Smooth muscle cell of the pulmonary artery (primary cell): ENCODE results near the gene DCTN3. TPM values are rescaled to one million over a fixed set of nuclear protein-coding genes. Genes with fewer than 3 reads are reported as not detected.

ENCODE experiments used
- total RNA-seq: library from RNA; depleted of rRNA; stranded (reverse); fragments of >200 nt; gene quantifications from 2 replicates; pipeline ENCODE4 v1.2.3, GENCODE V29; 2014

DCTN3 gene
- 67.4 and 102 TPM in 2 replicates for total RNA-seq

DNA sequence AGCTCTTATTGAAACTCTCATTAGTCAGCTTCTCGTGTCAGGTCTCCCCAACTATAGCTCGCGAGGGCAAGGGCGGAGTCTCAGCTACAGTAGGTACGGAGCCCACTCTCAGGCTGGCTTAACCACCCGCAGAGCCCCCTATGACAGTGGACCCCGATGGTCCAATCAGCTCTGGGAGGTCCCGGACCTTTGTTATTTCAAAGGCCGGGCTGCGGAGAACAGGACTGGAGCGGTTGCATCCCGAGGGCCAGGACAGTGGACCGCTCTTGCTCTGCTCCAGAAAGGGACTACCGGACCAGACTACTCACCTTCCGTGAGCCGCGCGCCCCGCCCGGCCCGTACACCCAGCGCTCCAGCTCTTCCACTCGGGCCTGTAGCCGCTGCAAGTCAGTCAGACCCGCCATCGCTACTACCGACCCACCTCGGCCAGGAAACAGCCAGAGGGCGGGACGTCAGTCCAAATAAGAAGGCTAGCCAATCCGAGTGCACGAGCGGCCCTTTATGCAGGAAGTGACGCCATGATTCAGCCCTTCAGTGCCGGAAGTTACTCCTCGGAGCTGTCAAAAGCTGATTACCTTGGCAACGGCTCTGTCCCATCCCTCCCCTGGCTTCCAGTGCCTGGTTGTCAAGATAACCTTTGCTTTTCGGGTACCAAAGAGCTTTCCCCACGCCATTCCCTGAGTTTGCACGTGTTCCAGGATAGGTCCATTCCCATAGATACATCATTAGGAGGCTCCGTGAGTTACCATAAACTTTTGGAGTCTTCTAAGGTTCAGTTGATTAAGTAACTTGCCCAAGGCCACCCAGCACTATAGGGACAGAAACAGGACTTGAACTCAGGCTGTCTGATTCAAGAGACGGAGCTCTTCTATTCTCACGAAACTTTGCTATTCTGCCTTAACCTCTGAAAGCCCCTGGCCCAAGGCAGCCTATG is at the start of gene DCTN3:
TSS of gene DCTN3 (minus strand) at position 435 of the 934 bp plus-strand sequence. CDS start at position 404, 31 bp downstream.

DNA sequence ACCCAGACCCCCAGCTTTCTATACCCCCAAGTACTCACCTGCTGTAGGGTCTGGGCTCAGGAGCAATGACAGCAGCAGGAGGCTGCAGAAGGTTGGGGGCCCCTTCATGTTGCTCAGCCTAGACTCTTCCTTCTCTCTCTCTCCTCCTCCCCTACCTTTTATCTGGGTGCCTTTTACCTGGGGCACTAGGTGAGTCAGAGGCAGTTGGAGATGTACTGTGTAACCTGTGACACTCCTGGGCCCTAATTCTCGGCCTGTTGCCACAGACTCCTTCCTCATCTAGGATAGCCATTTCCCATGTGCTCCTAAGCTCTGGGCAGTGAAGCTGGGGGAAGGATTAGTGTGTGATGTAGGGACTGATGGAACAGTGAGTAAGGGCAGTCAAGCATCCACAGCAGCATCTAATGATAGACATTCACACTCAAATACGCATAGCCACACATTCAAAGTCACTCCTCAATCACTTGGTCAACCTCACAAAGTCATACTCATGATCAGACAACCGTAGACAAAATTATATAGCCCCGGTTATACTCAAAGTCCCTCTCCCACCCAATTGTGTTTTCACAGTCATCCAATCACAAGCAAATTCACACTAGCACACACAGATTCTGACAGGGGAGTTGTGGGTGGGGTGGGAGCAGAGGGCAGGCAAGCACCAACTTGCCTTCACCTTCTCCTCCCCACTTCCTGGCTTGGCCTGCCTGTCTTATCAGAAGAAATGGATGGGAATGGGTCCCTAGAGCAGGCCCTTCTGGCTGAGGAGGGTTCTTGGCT is 42.4 kb upstream of the DCTN3 start, which contains the start of gene CCL27:
TSS of gene CCL27 (minus strand) at position 132 of the 777 bp plus-strand sequence. CDS start at position 108, 24 bp downstream.

DNA sequence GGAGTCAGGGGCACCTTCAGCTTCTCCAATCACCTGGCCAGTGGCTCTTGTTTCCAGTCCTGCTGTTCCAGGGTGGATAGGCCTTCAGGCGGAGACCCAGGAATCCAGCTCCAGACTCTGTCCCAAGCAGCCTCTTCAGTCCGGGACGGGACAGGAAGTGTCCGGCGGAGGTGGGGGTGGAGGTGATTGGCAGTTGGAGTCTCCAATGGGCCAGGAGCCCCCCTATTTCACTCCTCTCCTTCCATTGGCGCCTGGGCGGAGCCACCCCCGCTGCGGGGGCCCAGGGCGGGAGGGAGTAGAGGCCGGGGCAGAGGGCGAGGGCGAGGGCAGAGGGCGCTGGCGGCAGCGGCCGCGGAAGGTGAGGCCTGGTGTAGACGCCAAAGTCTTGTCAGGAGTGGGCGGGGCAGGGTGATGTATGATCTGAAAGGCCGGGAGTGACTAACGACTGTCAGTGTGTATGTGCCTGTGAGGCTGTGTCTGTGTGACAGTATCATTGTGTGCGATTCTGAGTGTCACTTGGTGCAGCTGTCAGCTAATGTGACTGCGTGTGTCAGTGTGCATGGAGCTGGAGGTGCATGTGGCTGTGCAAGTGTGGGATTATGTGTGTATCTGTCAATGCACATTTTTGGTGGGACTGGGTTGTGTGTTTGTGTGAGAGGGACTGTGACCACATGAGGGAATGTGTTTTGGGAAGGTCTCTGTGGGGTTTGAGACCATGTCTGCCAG is 31.7 kb upstream of the DCTN3 start, which contains the start of gene IL11RA:
TSS of gene IL11RA (plus strand) at position 310 of the 726 bp plus-strand sequence. CDS start 3,033 bp downstream, outside the sequence.

DNA sequence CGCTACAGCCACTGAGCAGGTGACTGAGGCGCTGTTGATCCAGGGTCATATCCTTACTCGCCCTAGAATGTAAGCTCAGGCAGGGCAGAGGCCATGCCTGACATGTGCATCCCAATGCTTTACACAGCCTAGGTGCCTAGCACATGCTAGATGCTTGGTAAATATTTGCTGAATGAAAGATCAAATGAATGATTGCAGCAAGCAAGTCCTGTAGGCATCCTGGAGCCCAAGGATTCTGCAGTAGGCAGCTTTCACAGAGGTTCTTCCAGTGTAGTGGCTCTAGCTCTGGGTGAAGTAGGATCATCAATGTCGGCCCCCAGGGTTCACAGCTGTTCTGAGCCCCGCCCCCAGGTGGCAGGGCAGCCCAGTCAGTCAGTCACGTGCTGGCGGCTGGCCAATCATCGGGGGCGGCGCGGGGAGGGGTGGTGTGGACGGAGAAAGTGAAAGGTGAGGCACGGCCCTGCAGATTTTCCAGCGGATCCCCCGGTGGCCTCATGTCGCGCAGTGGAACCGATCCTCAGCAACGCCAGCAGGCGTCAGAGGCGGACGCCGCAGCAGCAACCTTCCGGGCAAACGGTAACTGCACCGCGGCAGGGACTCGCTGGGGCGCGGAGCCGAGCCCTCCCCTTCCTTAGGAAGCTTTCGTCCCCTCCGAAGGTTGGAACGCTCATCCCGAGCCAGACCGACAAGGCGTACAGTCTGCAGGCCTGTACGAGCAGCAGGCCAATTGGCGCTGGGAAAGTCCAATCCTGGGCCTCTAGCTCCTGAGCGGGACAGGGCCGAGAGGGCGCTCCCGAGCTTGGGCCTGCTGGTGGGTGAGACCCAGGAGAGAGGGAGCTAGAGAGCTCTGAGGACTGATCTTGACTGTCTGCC is 26.2 kb upstream of the DCTN3 start, which contains the start of gene GALT:
TSS of gene GALT (plus strand) at position 465 of the 873 bp plus-strand sequence. CDS start at position 495, 30 bp downstream.

DNA sequence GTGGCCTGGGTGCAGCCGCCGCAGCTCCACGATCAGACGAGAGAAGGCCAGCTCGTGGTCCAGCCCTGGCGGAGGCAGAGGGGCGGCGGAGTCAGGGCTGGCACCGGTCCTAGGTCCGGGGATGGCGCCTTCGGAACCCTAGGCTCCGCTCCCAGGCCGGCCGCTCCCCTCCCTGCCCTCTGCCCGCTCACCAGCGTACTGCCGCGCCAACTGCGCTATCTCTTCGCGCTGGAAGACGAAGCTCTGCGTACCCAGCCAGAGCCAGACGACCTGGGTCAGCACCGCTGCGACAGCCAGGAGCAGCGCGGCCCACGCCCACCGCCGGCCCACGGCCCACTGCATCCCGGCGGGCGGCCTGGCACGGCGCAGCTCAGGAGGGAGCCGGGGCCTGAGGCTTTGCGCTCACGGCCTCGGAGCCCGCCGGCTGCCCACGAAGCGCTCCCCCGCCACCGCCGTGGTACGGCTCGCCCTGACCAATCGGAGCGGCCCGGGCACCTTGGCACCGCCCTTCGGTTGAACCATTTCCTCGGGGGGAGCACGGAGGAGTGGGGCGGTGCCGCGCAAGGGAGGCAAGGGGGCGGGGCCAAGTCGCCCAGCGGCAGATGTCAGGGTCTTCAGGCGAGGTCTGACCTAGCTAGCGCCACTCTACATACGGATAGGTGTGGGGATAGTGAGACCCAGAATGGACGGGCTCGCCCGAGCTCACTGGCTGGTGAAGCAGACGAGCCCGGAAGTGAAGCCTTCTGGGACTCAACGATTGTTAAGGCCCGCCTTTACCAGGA is 17.3 kb upstream of the DCTN3 start, which contains the start of gene SIGMAR1:
TSS of gene SIGMAR1 (minus strand) at position 432 of the 782 bp plus-strand sequence. CDS start at position 342, 90 bp downstream.

DNA sequence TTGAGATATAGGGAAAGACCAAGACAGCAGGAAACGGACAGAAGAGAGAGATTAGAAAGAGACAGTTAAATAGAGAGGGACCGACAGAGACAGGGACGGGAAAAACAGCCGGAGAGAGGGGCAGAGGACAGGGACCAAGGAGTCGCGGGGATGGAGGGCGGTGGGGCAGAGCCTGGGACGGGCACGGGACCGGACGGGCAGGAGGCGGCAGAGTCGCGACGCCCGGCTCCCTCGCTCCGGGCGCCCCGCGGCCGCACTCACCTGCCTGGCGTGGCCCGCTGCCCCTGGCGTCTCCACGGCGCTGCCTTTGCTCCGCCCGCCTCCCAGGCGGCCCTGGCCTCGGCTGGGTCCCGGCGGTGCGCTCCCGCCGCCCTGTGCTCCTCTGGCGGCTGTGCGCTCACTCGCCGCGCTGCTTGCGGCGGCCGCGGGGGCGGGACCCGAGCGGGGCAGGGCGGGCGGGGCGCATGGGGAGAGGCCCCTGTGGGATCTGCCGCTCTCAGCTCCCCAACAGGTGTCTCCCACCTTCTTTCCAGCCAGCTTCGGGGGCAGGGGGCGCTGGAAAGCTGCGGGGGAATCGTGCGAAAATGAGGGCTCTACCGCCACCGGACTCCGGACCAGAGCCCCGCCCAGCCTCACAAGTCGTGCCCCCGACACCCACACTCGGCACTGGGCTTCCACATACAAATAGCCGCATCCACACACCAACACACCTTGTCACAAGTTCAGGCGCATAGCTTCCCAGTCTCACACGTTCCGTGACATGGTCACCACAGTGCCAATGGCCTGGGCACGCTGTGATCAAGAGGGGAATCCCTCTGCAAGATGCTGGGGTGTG is 8.6 kb upstream of the DCTN3 start, which contains the start of gene ARID3C:
TSS of gene ARID3C (minus strand) at position 411 of the 835 bp plus-strand sequence. CDS start 1,052 bp downstream, outside the sequence.

DNA sequence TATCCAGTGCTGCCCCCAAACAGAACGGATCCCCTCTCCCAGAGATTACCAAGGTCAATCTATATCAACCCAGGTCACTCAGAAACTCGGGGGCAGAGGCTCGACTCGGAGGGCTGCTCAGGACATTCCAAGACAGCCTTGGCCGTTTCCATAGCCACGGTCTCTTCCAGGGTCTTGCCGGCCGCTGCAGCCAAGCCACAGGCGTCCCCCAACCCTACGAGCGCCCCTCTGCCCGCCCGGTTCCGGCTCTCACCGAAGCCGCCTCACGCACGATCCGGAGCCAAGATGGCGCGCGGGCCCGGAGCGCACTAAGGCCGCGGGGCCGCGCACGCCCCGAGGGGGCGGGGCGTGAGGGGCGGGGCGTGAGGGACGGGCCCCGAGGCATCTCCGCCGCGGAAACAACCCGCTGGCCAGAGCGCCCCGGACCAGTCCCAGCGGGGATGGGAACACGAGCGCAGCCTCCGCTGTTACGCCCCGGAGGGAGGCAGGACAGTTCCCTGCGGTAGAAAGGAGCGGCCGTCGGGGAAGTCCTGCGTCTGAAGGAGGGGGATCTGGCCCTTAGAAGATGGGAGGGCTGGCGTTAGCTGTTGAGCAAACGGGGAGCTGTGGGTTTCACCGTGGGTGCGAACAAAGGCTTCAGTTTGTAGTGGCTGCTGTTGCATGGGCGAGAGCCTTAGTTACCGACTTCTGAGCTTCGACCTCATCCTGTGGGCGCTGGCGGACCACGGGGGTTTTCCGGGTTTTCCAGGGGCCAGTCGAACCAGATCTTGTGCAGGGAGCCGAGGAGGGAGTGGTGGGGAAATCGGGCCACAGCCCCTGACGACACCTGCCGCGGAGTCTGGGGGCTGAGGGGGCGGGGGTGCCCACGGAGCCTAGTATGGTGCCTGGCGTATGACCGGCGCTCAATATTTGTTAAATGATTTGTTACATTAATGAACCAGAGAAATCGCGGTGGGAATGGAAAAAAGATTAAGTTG is 8.2 kb downstream of the DCTN3 start, which contains the start of gene RPP25L:
TSS of gene RPP25L (minus strand) at position 287 of the 977 bp plus-strand sequence. CDS start 801 bp downstream, outside the sequence.

DNA sequence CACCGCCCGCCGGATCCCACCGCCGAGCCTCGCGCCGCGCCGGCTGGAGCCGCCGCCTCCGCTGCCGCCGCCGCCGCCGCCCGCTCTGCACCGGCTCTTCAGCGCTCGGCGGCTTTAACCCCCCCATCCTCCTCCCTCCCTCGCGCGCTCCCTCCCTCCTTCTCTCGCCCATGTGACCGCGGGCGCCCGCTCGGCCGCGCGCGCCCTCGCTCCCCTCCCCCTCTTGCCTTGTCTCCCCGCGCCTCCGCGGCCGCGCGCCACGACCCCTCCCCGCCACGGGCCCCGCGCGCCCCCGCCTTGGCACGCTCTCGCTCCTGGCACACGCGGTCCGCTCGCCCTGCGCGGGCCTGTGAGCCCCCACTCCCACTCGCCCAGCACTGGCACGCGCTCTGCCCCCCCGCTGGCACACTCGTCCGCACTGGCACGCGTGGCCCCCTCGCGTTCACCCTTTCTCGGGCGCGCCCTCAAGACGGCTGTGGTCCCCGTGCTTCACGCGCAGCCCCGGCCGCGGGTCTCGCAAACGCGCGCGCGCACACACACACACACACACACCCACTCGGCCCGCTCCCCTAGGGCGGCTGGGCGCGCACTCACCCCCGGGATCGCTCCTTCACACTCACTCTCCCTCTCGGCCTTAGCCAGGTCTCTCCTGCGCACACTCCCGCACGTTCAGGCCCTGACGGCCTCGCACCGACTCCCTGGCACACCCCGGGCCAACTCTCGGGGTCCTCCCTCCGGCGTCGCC is 30.5 kb downstream of the DCTN3 start, which contains the start of gene CNTFR:
TSS of gene CNTFR (minus strand) at position 89 of the 745 bp plus-strand sequence. CDS start 20,743 bp downstream, outside the sequence.

Other genes with a start within 250 kb of the DCTN3 start
- 2.2 and 2.5 TPM in 2 replicates for gene MYORG, start 243.6 kb downstream of the DCTN3 start, total RNA-seq
- gene FAM219A, start 161.9 kb downstream of the DCTN3 start, total RNA-seq = 12.5 and 21.2 TPM in 2 replicates
- 0.03 TPM in 1 of 2 replicates, not detected in the other for gene DNAI1, start 161.7 kb downstream of the DCTN3 start, total RNA-seq
- gene ENHO, start 97.5 kb downstream of the DCTN3 start, total RNA-seq = 0.13 TPM in 1 of 2 replicates, not detected in the other
- gene CNTFR, start 30.8 kb downstream of the DCTN3 start, total RNA-seq = 0.07 TPM in 1 of 2 replicates, not detected in the other
- gene RPP25L, start 8.4 kb downstream of the DCTN3 start, total RNA-seq = 14.6 and 15.1 TPM in 2 replicates
- 0.13 and 0.36 TPM in 2 replicates for gene ARID3C, start 8.6 kb upstream of the DCTN3 start, total RNA-seq
- gene SIGMAR1, start 17.3 kb upstream of the DCTN3 start, total RNA-seq = 72.6 and 108 TPM in 2 replicates
- 34.2 and 41.8 TPM in 2 replicates for gene GALT, start 26.2 kb upstream of the DCTN3 start, total RNA-seq
- gene IL11RA, start 31.7 kb upstream of the DCTN3 start, total RNA-seq = 14.2 and 26.6 TPM in 2 replicates
- gene CCL27, start 42.2 kb upstream of the DCTN3 start, total RNA-seq = 0.17 TPM in 1 of 2 replicates, not detected in the other
- gene CCL19, start 70.8 kb upstream of the DCTN3 start, total RNA-seq = not detected in 2 replicates
- not detected in 2 replicates for gene CCL21, start 89.6 kb upstream of the DCTN3 start, total RNA-seq